ENCODE data around the gene DEAF1. TPM values are rescaled to one million over a fixed set of nuclear protein-coding genes. Genes with fewer than 3 reads are reported as not detected.

The DEAF1 gene
- total RNA-seq, 1 experiment from 2014 or later: 33.9 TPM

- Histone ChIP-seq H3K36me3 (ENCODE audit: control insufficient read depth in 1 of 2, insufficient read depth in 2 of 2, low read length in 2 of 2) (no peaks in the 10 kb centered on the region), H3K4me2 (ENCODE audit: low read length) (no peak overlapping the region), H3K9me2 (ENCODE audit: insufficient read depth) (no peaks in the 10 kb centered on the region), H4K20me1 (ENCODE audit: insufficient read depth) (no peaks in the 10 kb centered on the region), H3K9me3 (ENCODE audit: control insufficient read depth in 1 of 2, insufficient read depth in 1 of 2, low read depth in 1 of 2, low read length in 2 of 2) (no peaks in the 10 kb centered on the region), H3K79me2 (ENCODE audit: insufficient read depth, low read length) (no peaks in the 10 kb centered on the region), H3K27ac (ENCODE audit: low read depth, low read length) (no peak overlapping the region), H3K9ac (ENCODE audit: low read length) (no peak overlapping the region), H3K27me3 (ENCODE audit: insufficient read depth, low read length) (no peaks in the 10 kb centered on the region), H3K4me3 (replicated peaks in 1 of 2; ENCODE audit: low read depth in 1 of 2, low read length in 2 of 2) (no peak overlapping the region), H3K4me1 (ENCODE audit: control insufficient read depth in 1 of 2, insufficient read depth in 2 of 2, low read length in 2 of 2) (peaks cover 0 to 13% of the 10 kb centered on the region in 2 experiments; a peak in 3 of 4 replicates), H2AFZ (ENCODE audit: low read depth, low read length, poor library complexity, severe bottlenecking) (no peak overlapping the region)
- no TSS peak for BruUV-seq (replicated peaks)
- no peak for TF ChIP-seq TCF7L2 (IDR thresholded peaks at IDR 0.05; ENCODE audit: borderline replicate concordance, extremely low read depth, insufficient read depth, insufficient read length)
- no peak for TF ChIP-seq EZH2phosphoT487 (IDR thresholded peaks at IDR 0.05; ENCODE audit: borderline replicate concordance)
- no peak for TF ChIP-seq ATF3 (IDR thresholded peaks at IDR 0.05)
- no peak for TF ChIP-seq POLR2AphosphoS5 (IDR thresholded peaks at IDR 0.05; ENCODE audit: low read depth, low read length)
- TF ChIP-seq YY1 (IDR thresholded peaks at IDR 0.05; ENCODE audit: extremely low read depth, insufficient replicate concordance, low read depth, low read length): no peak
- TF ChIP-seq, protein P1, sequence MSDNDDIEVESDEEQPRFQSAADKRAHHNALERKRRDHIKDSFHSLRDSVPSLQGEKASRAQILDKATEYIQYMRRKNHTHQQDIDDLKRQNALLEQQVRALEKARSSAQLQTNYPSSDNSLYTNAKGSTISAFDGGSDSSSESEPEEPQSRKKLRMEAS (IDR thresholded peaks at IDR 0.05): no peak
- no peak for TF ChIP-seq SRF (IDR thresholded peaks at IDR 0.05; ENCODE audit: low read depth)
- no peak for TF ChIP-seq REST (IDR thresholded peaks at IDR 0.05; ENCODE audit: low read depth)
- no peak for TF ChIP-seq ZFX (IDR thresholded peaks at IDR 0.05)
- no peak for TF ChIP-seq EZH2 (IDR thresholded peaks at IDR 0.05)
- TF ChIP-seq CEBPB (IDR thresholded peaks at IDR 0.05; ENCODE audit: low read depth): no peak
- TF ChIP-seq EGR1 (IDR thresholded peaks at IDR 0.05; ENCODE audit: low read depth): no peak
- no peak for TF ChIP-seq RAD21 (IDR thresholded peaks at IDR 0.05; ENCODE audit: low read depth)
- TF ChIP-seq FOSL1 (IDR thresholded peaks at IDR 0.05; ENCODE audit: low read depth): no peak
- TF ChIP-seq CBX3 (IDR thresholded peaks at IDR 0.05; ENCODE audit: low read depth): no peak
- no peak for TF ChIP-seq ELF1 (IDR thresholded peaks at IDR 0.05; ENCODE audit: borderline replicate concordance, low read depth)
- no peak for TF ChIP-seq SP1 (IDR thresholded peaks at IDR 0.05; ENCODE audit: low read depth)
- no peak for TF ChIP-seq SIN3A (IDR thresholded peaks at IDR 0.05; ENCODE audit: low read depth)
- ATAC-seq (no peak), DNase-seq (ENCODE audit: low read depth, low spot score) (no peak)
- intact Hi-C loops (cut with micrococcal nuclease): no loop called here
- POLR2A ChIA-PET: interaction anchor here (1.4 kb wide), 1 partner anchor 37 kb away, joined by 3 read pairs; the partner anchor contains the start of gene TMEM80
- RAD21 ChIA-PET (ENCODE audit: low non-redundant PET in 1 of 2, low total read pairs in 2 of 2, uncharacterized antibody in 2 of 2, unreplicated experiment in 2 of 2): no interaction called here
- CTCF ChIA-PET: no interaction called here
Measured at GRCh38 chr11:733072-733471, 38.0 kb upstream of the DEAF1 start.

Data from HCT116 (cell line).